ENCODE results near the gene PMPCA. TPM values are rescaled to one million over a fixed set of nuclear protein-coding genes. Genes with fewer than 3 reads are reported as not detected.

The PMPCA gene
- total and polyA plus RNA-seq, 2 donors (not counting 1 experiment from before 2014, with no cell fraction given): 26.4 to 70.2 TPM

DNA sequence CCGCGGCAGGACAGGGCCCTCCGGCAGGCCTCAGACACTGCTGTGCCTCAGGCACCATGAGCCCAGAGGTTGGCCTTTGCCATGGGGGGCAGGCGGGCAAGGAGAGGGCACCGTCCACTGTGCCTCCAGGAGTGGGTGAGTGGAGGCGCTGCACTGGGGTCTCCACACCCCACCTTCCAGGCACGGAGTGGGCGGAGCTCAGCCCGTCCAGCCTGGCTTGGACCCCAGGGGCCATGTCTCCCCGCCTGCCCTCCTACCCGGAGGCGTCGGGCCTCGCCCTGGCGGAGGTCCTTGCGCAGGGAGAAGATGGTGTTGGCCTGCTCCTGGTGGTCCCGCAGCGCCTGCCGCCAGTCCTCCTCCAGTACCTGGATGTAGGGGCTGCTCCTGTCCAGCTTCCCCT, 40.4 kb upstream of the PMPCA start:
- H3K9ac ChIP-seq (ENCODE audit: insufficient read depth, low read length): no peak overlapping the region
- no peak for TF ChIP-seq EZH2 (IDR thresholded peaks at IDR 0.05; ENCODE audit: low read length, missing control alignments)
- TF ChIP-seq, protein P1, sequence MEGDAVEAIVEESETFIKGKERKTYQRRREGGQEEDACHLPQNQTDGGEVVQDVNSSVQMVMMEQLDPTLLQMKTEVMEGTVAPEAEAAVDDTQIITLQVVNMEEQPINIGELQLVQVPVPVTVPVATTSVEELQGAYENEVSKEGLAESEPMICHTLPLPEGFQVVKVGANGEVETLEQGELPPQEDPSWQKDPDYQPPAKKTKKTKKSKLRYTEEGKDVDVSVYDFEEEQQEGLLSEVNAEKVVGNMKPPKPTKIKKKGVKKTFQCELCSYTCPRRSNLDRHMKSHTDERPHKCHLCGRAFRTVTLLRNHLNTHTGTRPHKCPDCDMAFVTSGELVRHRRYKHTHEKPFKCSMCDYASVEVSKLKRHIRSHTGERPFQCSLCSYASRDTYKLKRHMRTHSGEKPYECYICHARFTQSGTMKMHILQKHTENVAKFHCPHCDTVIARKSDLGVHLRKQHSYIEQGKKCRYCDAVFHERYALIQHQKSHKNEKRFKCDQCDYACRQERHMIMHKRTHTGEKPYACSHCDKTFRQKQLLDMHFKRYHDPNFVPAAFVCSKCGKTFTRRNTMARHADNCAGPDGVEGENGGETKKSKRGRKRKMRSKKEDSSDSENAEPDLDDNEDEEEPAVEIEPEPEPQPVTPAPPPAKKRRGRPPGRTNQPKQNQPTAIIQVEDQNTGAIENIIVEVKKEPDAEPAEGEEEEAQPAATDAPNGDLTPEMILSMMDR (conservative IDR thresholded peaks at IDR 0.05 in 1 of 2, IDR thresholded peaks at IDR 0.05 in 1 of 2; ENCODE audit: low read depth in 1 of 2, low read length in 2 of 2): no peak
- H3K79me2 ChIP-seq (ENCODE audit: control insufficient read depth, insufficient read depth, low read length): no peaks in the 10 kb centered on the region
- no peaks in the 10 kb centered on the region for H3K9me3 ChIP-seq (ENCODE audit: control insufficient read depth, insufficient read depth, low read depth, low read length)
- no peak for DNase-seq (ENCODE audit: low read depth in 2 of 2)
- no peaks in the 10 kb centered on the region for H4K20me1 ChIP-seq (ENCODE audit: control insufficient read depth, extremely low read depth, insufficient read depth, low read length)
- no peaks in the 10 kb centered on the region for H3K36me3 ChIP-seq (ENCODE audit: control insufficient read depth, insufficient read depth, low read length)
- H3K4me3 ChIP-seq (replicated peaks in 1 of 4; ENCODE audit: control extremely low read depth in 1 of 4, insufficient read depth in 1 of 4, low read depth in 3 of 4, low read length in 4 of 4): no peak overlapping the region
- no peak overlapping the region for H3K27ac ChIP-seq (ENCODE audit: insufficient read depth, low read length)
- H3K4me1 ChIP-seq (ENCODE audit: control insufficient read depth, extremely low read depth, insufficient read depth, low read length): peaks cover 18% of the 10 kb centered on the region
- no peak overlapping the region for H3K4me2 ChIP-seq (ENCODE audit: extremely low read depth, insufficient read depth, low read length)
- no peak overlapping the region for H2AFZ ChIP-seq (ENCODE audit: low read length)
- no peaks in the 10 kb centered on the region for H3K27me3 ChIP-seq (ENCODE audit: control insufficient read depth, insufficient read depth, low read length)

DNA sequence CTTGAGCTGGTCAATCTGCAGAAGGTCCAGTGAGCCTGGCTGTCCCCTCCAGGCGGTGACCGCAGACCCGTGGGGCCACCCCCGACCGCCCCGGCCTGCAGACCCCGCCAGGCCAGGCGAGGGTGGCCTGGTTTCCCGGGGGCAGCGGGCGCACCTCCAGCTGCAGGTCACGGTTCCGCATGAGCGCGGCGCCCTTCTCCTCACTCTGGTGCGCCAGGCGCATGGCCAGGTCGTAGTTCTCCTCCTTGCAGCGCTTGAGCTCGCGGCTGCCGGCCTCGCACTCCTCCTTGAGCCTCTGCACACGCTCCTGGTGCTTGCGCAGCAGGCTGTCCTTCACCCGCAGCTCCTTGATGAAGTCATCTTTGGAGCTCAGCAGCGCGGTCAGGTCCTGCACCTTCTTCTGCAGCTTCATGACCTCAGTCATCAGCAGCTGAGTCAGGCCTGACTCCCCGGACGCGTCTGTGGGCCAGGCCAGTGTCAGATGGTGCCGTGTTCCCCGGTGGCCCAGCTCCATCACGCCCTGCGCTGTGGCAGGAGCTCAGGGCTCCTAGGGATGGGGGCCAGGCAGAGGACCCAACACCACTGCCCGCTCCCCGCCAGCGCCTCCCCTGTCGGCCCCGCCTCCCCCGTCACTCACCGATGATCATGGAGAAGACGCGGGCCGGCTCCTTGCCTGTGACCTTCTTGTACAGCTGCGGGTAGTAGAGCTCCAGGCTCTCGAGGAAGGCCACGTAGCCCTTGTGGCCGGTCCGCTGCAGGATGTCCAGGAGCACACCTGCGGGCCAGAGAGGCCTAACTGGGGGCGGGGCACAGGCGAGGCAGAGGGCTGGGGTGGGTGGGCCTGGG, 39.5 kb upstream of the PMPCA start:
- H3K4me3 ChIP-seq (replicated peaks in 1 of 4; ENCODE audit: control extremely low read depth in 1 of 4, insufficient read depth in 1 of 4, low read depth in 3 of 4, low read length in 4 of 4): no peak overlapping the region
- no peak overlapping the region for H3K4me2 ChIP-seq (ENCODE audit: extremely low read depth, insufficient read depth, low read length)
- no peaks in the 10 kb centered on the region for H3K9me3 ChIP-seq (ENCODE audit: control insufficient read depth, insufficient read depth, low read depth, low read length)
- H3K36me3 ChIP-seq (ENCODE audit: control insufficient read depth, insufficient read depth, low read length): peaks cover 2% of the 10 kb centered on the region
- DNase-seq (ENCODE audit: low read depth in 2 of 2): peak; percentile 36 to 78
- H3K4me1 ChIP-seq (ENCODE audit: control insufficient read depth, extremely low read depth, insufficient read depth, low read length): peaks cover 18% of the 10 kb centered on the region
- H3K9ac ChIP-seq (ENCODE audit: insufficient read depth, low read length): no peak overlapping the region
- no peaks in the 10 kb centered on the region for H3K79me2 ChIP-seq (ENCODE audit: control insufficient read depth, insufficient read depth, low read length)
- no peaks in the 10 kb centered on the region for H3K27me3 ChIP-seq (ENCODE audit: control insufficient read depth, insufficient read depth, low read length)
- no peak overlapping the region for H3K27ac ChIP-seq (ENCODE audit: insufficient read depth, low read length)
- no peaks in the 10 kb centered on the region for H4K20me1 ChIP-seq (ENCODE audit: control insufficient read depth, extremely low read depth, insufficient read depth, low read length)
- H2AFZ ChIP-seq (ENCODE audit: low read length): no peak overlapping the region
- no peak for TF ChIP-seq EZH2 (IDR thresholded peaks at IDR 0.05; ENCODE audit: low read length, missing control alignments)

DNA sequence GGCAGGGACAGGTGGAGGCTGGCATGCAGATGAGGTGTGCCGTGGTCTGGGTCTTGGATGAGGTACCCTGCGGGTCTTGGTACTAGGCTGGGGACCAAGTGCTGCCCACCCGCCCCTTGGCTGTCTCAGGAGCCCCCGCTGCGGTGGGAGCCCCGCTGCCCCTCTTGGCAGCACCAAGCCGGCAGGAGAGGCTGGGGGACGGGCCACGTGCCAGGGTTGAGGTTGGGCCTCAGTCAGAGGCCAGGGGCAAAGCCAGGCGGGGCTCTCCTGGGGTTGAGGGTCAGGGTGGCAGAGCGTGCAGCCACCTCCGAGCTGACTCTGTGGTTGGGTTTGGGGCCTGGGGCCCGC, 39.0 kb upstream of the PMPCA start:
- TF ChIP-seq, protein P1 (conservative IDR thresholded peaks at IDR 0.05 in 1 of 2, IDR thresholded peaks at IDR 0.05 in 1 of 2; ENCODE audit: low read depth in 1 of 2, low read length in 2 of 2): no peak
- no peak for TF ChIP-seq EZH2 (IDR thresholded peaks at IDR 0.05; ENCODE audit: low read length, missing control alignments)
- no peak for DNase-seq (ENCODE audit: low read depth in 2 of 2)
- Histone ChIP-seq H3K9me3 (ENCODE audit: control insufficient read depth, insufficient read depth, low read depth, low read length) (no peaks in the 10 kb centered on the region), H2AFZ (ENCODE audit: low read length) (no peak overlapping the region), H3K27ac (ENCODE audit: insufficient read depth, low read length) (no peak overlapping the region), H4K20me1 (ENCODE audit: control insufficient read depth, extremely low read depth, insufficient read depth, low read length) (no peaks in the 10 kb centered on the region), H3K4me1 (ENCODE audit: control insufficient read depth, extremely low read depth, insufficient read depth, low read length) (peaks cover 18% of the 10 kb centered on the region), H3K4me2 (ENCODE audit: extremely low read depth, insufficient read depth, low read length) (no peak overlapping the region), H3K4me3 (replicated peaks in 1 of 4; ENCODE audit: control extremely low read depth in 1 of 4, insufficient read depth in 1 of 4, low read depth in 3 of 4, low read length in 4 of 4) (no peak overlapping the region), H3K9ac (ENCODE audit: insufficient read depth, low read length) (no peak overlapping the region), H3K36me3 (ENCODE audit: control insufficient read depth, insufficient read depth, low read length) (peaks cover 2% of the 10 kb centered on the region), H3K79me2 (ENCODE audit: control insufficient read depth, insufficient read depth, low read length) (no peaks in the 10 kb centered on the region), H3K27me3 (ENCODE audit: control insufficient read depth, insufficient read depth, low read length) (no peaks in the 10 kb centered on the region)
